HG03060 (cell line): ENCODE measurements around the gene DDX23.

Source experiments
- ATAC-seq: cut with Tn5 transposase; IDR thresholded peaks from one replicate; pipeline ENCODE4 v1.9.1; 2021; ENCODE audit warnings: low read depth, moderate number of reproducible peaks; ENCODE audit not compliant: unreplicated experiment

DDX23 gene

DNA sequence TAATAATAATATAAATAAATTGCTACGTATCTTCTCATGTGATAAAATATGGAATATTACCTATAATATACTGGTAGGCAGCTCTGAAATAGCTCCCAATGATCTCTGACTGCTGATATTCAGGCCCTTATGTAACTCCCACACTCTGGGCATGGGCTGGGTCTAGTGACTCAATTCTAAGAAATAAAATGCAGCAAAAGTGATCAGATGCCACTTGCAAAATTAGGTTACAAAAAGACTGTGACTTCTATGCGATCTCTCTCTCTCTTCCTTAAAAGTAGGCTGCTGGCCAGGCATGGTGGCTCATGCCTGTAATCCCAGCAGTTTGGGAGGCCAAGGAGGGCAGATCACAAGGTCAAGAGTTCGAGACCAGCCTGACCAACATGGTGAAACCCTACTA is 44.0 kb downstream of the DDX23 start:
- no peak for ATAC-seq

DNA sequence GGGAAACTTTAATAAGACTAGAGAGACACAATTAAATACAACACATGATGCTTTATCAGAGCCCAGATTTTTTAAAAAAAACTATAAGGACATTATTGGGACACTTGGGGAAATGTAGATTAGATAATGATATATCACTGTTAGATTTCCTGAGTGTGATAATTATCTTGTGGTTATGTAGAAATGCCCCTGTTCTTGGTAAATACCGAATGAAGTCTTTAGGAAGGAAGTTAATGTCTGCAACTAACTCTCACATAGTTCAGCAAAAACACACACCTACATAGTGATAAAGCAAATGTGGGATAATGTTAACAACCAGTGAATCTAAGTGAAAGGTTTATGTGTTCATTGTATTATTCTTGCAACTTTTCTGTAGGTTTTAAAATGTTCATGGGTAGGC is 48.3 kb downstream of the DDX23 start:
- ATAC-seq, result no peak

DNA sequence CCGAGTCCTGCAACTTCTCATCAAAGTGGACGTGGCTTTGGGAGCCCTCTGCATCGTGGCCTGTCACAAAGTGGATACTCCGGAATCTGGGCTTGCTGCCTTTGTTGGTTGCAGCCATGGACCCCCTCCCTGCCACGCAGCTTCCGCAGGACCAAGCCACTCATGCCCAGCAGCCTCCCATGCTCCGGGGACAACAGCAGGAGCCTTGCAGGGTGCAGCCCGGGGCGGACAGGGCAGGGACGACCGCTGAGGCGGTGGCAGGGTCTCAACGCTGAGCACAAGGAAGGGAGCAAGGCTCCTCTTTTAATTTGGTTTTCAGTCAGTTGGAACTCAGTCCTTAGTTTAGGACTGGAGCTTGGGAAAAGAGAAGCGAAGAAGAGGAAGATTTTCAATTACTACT is 51.0 kb downstream of the DDX23 start:
- ATAC-seq, result no peak

DNA sequence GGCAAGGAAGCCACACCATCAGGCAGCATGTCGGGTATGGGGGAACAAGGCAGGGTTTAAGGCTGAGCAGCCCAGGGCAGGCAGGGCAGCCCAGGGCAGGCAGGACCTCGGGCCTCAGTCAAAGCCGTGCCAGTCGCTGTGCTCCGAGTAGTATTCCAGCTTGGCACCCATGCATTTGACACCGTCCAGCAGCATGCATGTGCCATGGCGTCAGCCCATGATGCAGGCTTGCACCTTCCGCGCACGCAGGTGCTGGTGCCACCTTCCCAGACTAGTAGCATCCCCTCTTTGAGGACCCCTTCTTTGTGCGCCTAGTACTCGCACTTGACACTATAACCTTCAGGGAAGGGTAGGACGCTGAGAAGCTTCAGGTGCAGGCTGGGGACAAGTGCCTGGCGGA is 51.5 kb downstream of the DDX23 start:
- no peak for ATAC-seq

DNA sequence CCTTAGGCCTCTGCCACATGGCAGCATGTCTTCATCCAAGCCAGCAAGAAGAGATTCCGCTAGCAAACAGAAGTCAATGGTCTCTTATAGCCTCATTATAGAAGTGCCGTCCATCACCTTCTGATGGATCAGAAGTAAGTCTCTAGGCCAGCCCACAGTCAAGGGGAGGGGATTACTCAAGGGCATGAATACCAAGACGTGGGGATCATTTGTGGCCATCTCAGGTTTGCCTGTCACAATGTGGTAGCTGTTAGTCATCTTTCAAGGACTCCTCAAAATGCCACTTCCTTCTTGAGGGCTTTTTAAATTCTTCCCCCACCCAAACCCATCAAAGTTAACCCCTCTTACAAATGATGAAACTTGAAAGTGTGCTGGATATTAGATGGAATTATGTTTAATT is 55.0 kb downstream of the DDX23 start:
- ATAC-seq, result no peak

DNA sequence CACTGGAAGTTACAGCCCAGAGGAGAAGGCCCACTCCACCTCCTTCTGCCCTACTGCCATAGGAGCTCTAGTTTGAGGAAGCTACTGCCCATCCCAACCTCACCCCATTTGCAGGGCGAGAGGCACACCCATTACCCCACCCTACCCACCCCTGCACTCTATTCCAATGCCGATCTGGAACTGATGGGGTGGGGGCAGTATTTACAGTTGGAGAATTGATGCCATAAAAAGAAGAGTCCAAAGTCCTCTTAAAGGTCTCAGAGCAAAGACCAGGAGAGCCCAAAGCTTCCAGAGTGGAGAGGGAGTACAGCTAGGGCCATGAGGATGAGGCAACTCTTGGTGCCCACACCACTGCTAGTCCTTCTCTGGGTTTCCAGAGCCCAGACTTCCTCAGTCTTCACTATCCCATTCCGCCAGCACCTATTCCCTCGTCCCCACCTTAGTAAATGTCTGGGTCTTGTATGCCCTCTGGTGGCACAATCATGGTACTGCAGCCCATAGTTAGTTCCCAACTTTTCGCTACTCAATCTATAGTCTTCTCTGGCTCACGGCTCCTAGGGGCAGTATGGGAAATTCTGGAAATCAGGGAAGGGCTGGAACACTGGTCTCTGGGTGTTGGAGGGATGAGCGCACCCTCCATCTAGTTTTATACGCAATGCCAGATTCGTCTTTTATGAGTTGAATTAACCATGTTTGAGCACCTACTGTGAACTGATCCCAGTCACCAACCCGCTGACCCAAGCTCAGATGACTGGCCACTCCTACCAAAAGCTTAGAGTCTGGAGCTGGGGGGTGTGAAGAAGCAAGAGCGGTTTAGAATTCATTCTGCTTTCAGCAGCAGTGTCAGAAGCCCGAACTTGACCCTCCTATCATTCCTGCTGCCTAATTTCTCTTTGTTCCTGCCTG is 56.2 kb downstream of the DDX23 start:
- ATAC-seq, result no peak

DNA sequence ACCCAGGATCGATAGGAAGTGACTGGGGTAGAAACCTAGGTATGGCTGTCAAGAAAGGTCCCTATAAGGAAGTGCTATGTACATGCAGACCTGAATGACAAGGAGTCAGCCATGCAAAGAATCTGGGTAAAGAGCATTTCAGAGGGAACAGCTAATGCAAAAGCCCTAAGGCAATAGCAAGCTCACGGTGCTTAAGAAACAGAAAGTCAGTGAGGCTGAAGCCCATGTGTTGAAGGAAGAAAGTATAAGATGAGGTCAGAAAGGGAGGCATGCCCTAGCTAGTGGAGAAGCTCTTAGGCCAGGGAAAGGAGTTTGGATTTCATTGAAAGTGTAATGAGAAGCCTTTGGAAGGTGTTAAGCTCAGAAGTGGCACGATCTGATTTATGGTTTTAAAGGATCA is 57.1 kb downstream of the DDX23 start:
- no peak for ATAC-seq

DNA sequence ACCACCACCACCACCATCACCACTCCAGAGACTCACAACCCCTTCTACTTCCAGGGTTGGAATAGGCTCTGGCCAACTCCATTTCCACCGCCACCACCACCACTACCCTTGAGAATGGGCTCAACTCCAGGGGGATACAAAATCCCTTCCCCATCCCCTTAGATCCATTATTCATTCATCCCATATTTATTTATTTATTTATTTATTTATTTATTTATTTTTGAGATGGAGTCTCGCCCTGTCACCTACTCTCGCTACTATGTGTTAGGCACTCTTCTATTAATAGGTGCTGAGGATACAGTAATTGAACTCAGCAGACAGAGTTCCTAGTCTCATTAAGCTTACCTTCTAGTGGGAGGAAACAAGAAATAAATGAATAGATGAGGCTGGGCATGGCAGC is 58.3 kb downstream of the DDX23 start:
- no peak for ATAC-seq

DNA sequence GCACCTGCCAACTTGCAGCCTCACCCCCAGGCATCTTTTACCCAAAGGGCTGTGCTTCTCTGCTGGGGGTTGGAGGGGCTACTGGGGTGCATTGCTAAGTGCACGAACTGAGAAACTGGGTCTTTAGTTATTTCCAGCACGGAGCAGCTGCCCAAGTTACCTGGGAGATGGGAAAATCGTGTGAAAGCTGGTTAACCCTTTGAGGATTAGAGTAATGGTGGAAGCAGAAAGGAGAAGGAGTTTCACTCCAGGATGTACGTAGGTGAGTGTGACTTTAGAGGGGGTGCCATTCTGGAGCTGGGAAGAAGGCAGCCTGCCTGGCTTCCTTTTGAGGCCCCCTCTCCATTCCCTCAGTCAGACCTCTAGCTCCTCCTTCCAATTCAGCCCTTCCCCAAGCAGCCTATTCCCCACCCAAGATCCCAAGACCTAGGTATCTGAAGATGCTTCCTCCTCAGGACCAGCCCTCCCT is 62.1 kb downstream of the DDX23 start:
- no peak for ATAC-seq

DNA sequence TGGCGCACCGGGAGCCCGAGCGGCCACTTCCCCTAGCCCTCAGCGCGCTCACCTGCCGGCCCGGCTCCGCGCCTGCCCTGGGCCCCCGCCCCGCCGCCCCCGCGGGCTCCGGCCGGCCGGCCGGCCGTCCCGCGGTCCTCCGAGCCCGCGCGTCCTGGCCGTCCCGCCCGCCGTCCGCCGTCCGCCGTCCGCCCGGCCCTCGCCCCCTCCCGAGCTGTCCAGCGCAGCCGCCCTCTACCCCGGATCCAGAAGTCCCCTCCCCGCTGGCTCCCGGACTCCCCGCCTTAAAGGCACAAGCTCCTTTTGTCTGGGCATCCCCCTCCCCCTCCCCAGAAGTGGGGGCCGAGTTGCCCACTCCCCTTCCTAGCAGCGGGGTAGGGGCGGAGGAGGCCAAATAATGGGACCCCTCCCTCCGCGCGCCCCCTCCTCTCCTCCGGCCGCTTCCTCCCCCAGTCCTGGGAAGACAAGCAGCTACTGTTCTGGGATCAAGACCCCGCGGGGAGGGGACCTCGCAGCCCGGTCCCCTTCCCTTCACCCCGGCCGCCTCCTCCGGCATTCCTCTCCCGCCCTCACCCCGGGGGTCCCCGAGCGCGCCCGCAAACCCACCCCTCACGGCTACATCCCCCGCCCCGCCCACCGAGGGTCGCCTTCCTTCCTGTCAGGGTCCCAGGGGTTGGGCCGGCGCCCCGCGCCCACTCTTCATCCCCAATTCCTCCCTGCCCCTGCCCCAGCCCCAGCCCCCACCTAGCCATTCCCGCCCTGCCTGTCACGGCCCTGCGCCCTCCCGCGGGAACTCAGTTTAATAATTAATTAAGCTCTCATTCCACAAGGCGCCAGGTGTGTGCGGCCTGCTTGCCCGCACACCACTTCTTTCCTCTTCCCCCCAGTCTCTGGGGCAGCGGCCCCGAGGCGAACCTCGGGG is 62.8 kb downstream of the DDX23 start, which contains the start of gene ADCY6:
Gene ADCY6 (minus strand): TSS at position 236 of the 922 bp plus-strand sequence. CDS start 5,655 bp downstream, outside the sequence.
- no peak for ATAC-seq

DNA sequence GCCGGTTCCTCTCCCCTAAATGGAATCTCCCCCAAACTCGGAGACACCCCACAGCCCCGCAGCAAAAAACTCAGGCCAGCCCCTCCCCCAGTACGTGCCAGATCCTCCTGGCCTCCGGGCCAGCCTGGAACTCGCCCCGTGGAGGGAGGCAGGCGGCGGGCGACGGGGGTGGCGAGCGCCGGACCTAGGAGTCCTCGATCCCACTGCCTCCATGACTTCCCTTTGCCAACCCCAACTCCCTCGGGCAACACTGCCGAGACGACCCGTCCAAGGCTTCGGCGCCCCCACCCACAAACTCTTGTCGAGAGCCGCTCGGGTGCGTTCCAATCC is 63.5 kb downstream of the DDX23 start:
- ATAC-seq, result no peak

DNA sequence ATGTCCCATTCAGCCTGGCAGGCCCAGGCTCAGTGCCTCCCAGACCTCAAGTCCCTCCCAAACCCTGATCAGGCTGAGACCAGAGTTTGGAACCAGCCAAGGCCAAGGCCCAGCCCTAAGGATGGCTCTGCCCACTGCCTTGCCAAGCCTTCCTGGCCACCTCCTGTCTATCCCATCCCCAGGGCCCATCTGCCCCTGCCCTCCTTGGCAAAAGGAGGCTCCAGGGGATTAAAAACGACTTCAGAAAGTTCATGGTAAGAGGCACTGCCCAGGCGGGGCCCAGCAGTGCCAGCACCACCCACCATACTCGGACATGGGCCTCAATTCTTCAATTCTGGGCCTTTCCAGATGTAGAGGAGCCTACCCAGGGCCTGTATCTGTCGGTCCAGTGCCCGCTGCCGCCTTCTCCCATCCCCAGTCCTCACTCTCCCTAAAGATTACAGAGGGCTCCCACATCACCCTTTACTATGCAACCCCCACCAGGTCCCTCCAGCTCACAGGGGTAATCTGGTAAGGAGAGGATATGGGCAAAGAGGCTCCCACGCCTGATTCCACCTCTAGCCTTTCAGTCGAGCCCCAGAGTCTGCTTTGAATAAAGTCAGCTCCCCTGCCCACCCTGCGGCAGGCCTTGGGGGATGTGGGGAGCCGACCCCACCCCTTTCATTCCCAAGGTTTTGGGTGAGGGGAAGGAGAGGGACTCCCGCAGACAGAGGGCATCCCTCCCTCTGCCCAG is 64.0 kb downstream of the DDX23 start:
- ATAC-seq, result no peak

DNA sequence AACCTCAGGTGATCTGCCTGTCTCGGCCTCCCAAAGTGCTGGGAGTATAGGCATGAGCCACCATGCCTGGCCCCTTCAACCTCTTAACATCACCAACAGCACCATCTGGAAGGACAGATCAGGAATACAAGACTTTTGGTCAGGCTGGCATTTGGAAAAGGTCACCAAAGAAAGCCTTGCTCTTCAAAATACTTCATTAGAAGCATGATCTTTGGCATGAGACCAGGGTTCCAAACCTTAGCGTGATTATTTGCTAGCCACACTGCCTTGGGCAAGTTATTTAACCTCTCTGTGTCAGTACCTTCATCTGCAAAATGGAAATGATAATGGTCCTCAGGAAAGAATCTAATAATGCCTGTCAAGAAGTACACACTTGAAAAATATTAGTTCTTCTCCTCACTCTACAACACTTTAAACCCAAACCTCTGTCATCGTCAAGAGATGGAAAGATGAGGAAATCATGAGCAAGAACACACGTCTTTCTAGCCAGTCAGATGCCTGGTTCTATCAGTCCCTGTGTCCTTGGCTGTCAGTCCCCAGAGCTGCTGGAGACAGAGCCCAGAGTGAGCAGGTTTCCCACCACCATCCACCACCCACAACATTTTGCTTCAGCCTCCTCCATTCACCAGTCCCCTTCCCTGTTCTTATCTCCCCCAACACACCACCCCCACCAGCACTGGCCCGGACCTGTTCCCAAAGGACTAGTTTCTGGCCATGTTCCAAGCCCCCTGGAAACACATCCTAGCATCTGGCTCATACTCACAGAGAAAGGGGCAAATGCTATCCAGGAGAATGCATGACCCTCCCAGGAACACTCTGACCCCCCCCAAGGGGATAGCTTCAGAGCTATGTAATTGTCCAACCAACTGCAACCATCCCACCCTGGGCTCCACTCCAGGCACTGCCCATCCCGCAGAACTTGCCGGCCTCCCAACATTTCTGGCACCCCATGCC is 65.1 kb downstream of the DDX23 start:
- ATAC-seq, result no peak

DNA sequence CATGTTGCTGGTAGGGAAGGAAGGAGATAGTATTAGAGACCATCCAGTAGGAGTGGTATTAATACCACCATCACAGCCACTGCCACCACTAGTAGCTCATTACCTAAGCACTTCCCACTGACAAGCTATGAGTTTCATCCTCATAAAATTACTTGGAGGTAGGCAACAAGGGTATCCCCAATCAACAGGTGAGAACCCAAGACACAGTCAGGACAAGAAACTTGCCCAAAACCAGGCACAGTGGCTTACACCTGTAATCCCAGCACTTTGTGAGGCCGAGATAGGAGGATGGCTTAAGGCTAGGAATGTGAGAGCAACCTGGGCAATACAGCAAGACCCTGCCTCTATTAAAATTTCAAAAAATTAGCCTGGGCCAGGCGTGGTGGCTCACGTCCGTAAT is 68.5 kb downstream of the DDX23 start:
- no peak for ATAC-seq

DNA sequence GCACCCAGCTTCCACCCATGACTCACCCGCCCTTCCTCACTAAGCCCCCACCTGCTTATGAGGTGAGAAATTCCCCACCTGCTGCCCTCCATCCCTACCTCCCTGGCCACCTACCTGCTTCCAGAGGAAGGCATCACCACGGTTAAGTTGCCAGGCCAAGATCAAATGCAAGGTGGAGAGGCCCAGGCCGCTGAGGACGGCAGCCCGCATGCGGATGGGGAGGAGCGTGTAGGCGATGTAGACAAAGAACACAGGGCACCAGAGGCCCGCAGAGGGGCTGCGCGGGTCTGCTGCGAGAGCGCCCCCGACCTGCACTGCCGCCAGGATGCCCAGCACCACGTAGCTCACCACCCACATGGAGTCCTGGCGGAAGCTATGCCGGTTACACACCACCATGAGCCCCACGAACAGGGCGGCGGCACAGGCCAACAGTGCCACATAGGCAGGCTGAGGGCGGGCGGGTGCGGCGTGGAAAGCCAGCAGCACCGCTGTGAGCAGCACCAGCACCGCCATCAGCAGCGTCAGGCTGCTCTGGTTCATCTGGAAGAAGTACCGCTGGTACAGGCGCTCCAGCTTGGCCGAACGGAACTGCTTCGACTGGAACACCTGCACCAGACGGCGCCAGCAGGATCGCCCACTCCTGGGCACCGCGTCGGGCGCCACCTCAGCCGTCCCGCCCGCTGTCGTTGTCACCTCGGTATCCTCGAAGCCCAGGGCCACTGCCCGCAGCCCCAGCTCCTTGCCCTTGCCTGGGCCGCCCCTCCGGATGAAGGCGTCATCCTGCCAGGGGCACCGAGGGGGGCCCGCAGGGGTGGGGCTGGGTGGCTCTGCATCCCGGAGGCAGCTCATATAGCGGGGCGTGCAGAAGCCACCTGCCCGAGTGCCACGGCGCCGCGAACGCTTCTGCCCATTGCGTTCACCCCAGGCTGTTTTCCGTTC is 69.2 kb downstream of the DDX23 start:
- ATAC-seq, result no peak

DNA sequence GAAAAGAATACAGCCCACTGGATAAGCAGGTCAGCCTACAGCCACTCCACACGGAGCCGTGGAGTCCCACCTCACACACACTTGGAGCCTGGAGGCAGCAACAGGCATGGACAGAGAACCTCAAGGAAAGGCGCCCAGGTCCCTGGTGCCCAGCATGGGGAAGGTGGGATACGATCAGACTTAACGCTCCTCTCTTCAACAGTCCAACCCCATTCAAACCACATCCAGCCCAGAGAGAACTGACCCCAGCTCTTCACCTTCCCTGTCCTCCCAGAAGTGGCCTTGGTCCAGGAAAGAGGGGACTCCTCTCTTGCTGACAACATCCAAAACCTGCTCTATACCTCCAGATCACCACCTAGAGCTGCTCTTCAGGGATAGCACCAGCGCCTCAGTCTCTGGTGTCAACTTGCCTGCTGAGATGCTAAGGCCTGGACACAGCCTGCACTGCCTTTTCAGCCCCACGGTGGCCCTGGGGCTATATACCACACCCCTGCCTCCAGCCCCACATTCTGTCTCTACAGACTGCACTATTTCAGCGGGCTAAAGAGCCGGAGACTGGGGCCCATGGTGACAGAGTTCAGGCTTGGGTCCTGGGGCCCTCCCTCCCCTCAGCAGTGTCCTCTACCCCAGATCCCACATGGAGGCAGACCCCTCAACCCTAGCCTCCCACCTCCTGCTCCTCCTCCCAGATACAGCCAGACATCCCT is 70.1 kb downstream of the DDX23 start:
- ATAC-seq, result no peak

DNA sequence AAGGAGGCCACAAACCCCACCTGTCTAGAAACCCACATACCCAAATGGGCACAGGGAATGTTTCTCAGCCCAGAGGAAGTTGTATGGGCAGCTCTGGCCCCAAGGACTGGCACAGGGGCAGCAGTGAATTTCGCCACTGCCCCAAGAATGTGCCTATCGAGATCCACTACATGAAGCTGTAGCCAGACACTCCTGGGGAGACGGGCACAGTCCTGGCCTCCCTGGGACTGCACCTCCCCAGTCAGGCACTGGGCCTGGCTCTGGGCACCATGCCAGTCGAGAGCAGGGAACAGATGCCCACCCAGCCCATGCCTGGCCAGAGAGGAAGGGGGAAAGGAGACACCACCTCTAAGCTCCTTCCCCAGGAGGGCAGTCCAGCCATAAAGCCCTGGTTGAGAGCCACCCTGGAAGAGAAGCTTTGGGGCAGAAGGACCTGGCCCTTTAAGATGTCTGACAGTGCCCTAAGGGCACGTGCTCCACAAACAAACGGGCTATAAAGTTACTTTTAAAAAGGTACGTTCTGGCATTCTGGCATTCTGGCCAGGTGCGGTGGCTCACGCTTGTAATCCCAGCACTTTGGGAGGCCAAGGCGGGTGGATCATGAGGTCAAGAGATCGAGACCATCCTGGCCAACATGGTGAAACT is 71.5 kb downstream of the DDX23 start:
- ATAC-seq, result no peak
